ENCODE measurements around the gene ENC1.
A peak's percentile ranks its signal among the peaks of the same experiment; 100 is the strongest.

Gene ENC1

GRCh38 chr5:74594137-74595040 lies 46.1 kb downstream of the ENC1 start:
- no peak for TF ChIP-seq CTCF (conservative IDR thresholded peaks at IDR 0.05; ENCODE audit: low read length)
- H3K4me3 ChIP-seq (ENCODE audit: low read length): no peak overlapping the region
- DNase-seq (ENCODE audit: low read depth): peak; percentile 3

GRCh38 chr5:74589204-74590056 lies 51.1 kb downstream of the ENC1 start:
- TF ChIP-seq CTCF (conservative IDR thresholded peaks at IDR 0.05; ENCODE audit: low read length): no peak

DNA sequence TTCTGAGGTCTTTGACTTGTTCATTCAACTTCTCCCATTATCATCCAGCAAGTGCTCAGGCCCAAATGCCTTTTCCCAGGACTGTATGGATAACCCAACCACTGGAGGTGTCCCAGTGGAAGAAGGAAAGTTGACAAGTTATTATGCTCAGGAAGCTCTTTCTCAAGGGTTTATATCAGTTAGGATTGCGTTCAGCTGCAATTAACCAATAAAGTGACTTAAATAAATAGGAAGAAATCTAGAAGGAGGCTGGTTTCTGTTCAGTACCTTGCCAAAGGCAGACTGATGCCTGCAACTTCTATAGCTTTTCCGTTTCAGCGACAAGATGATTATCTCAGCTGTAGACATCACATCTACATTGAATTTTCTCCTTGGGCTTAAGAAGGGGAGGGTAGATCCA lies 52.1 kb downstream of the ENC1 start:
- TF ChIP-seq CTCF (conservative IDR thresholded peaks at IDR 0.05; ENCODE audit: low read length): no peak
- DNase-seq (ENCODE audit: low read depth): no peak
- H3K4me3 ChIP-seq (ENCODE audit: low read length): no peak overlapping the region

More at GRCh38 chr5:74589204-74590056, 51.1 kb downstream of the ENC1 start:
- DNase-seq (ENCODE audit: low read depth): no peak
- H3K4me3 ChIP-seq (ENCODE audit: low read length): no peak overlapping the region

GRCh38 chr5:74587890-74588289 lies 52.6 kb downstream of the ENC1 start:
- DNase-seq (ENCODE audit: low read depth): no peak
- no peak overlapping the region for H3K4me3 ChIP-seq (ENCODE audit: low read length)
- no peak for TF ChIP-seq CTCF (conservative IDR thresholded peaks at IDR 0.05; ENCODE audit: low read length)

DNA sequence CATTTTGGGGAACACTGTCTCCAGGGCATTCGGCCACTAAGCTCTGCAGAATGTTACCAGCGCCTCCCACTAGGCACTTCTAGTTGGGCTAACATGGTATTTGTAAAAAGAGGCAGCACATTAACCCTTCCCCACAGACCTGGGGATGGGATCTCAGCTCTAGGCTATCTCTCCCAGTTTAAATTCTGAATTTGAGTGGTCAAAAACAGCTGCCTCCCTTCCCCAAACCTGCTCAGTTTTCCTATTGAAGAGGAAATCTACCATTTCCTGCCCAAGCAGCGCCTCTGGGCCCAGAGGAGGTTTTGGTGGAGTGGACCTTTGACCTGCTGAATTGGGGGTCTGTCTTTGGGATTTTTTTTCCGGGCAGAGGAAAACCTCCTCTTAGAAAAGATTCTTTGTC lies 53.2 kb downstream of the ENC1 start:
- no peak for TF ChIP-seq CTCF (conservative IDR thresholded peaks at IDR 0.05; ENCODE audit: low read length)
- no peak overlapping the region for H3K4me3 ChIP-seq (ENCODE audit: low read length)
- DNase-seq (ENCODE audit: low read depth): no peak

DNA sequence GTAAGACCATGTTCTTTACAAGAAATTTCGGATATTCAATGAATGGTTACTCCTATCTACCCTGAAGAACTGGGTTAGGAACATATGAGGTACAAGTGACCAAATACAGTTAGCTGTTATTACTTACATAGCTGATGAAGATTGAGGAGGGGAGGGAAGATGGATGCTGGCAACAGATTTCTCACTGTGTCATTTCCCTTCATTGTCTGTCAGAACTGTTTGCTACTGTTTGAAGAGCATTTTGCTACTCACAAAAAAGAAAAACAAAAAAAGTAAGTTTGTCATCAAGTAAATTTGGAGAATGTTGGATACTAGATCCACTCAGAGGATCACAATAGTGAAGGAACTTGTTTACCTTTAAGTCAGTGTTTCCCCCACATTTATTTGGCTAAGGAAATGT lies 53.7 kb downstream of the ENC1 start:
- no peak for TF ChIP-seq CTCF (conservative IDR thresholded peaks at IDR 0.05; ENCODE audit: low read length)
- no peak overlapping the region for H3K4me3 ChIP-seq (ENCODE audit: low read length)
- DNase-seq (ENCODE audit: low read depth): no peak

Measured in AG10803 (cell line).